Upper lobe of left lung (tissue), 6 donors: ENCODE data around the gene MCF2L. TPM values are rescaled to one million over a fixed set of nuclear protein-coding genes. Genes with fewer than 3 reads are reported as not detected.

Source experiments
- ATAC-seq, 2 donors: fragments of 200-7000 bp; cut with Tn5 transposase; one replicate each; pipeline ENCODE4 v1.9.1; 2022; ENCODE audit warnings: mild to moderate bottlenecking in 2 of 2, moderate library complexity in 2 of 2; ENCODE audit not compliant: low FRiP score in 2 of 2
- DNase-seq, 2 donors: peaks; one replicate each; pipeline ENCODE4 v3.0.0-alpha.2; 2019 to 2020
- H3K27ac ChIP-seq, 4 donors: fragments of 200-600 bp; sonication (generic); one replicate each; pipeline ENCODE4 v1.5.1; 2016 to 2019
- H3K27me3 ChIP-seq, 4 donors: fragments of 200-600 bp; sonication (generic); one replicate each; pipeline ENCODE4 v1.5.1; 2017 to 2019
- H3K36me3 ChIP-seq, 4 donors: fragments of 200-600 bp; sonication (generic); one replicate each; pipeline ENCODE4 v1.5.1; 2016 to 2019
- H3K4me1 ChIP-seq, 4 donors: fragments of 200-600 bp; sonication (generic); one replicate each; pipeline ENCODE4 v1.5.1; 2018 to 2019
- H3K4me3 ChIP-seq, 4 donors: fragments of 200-600 bp; sonication (generic); one replicate each; pipeline ENCODE4 v1.5.1; 2017 to 2019; ENCODE audit warnings: mild to moderate bottlenecking in 2 of 4, moderate library complexity in 1 of 4
- H3K9me3 ChIP-seq, 4 donors: fragments of 200-600 bp; sonication (generic); one replicate each; pipeline ENCODE4 v1.5.1; 2018 to 2019
- CTCF ChIP-seq, 6 experiments: fragments of 450-650 bp in 4 of 6; fragments of 200-600 bp in 2 of 6; sonication (generic) in 2 of 6; IDR thresholded peaks; one replicate each; pipeline ENCODE4 v1.5.1; 2016 to 2019; ENCODE audit warnings: antibody characterized with exemption in 6 of 6
- EP300 ChIP-seq, 4 donors: sonication (generic); formaldehyde crosslinking; IDR thresholded peaks; one replicate each; pipeline ENCODE4 v1.5.1; 2017; ENCODE audit warnings: antibody characterized with exemption in 4 of 4, control low read depth in 2 of 4
- POLR2A ChIP-seq, 4 donors: fragments of 450-650 bp; IDR thresholded peaks; one replicate each; pipeline ENCODE4 v1.5.1; 2016 to 2017; ENCODE audit warnings: antibody characterized with exemption in 4 of 4, mild to moderate bottlenecking in 2 of 4
- POLR2AphosphoS5 ChIP-seq, 2 donors: sonication (generic); formaldehyde crosslinking; IDR thresholded peaks; one replicate each; pipeline ENCODE4 v1.5.1; 2017; ENCODE audit warnings: antibody characterized with exemption in 2 of 2
- WGBS, 2 donors: methylation state at CpG; one replicate each; pipeline ENCODE4 v1.1.5; 2017 to 2018; 5-methylcytosine and 5-hydroxymethylcytosine counted together
- total RNA-seq, 6 donors: library from RNA; depleted of rRNA in 4 of 6; stranded (reverse); fragments of >200 nt in 4 of 6; gene quantifications; one replicate each; pipeline versions ENCODE4 v1.1.0 to v1.2.1, GENCODE V29; 2016 to 2021
- donor health status: DM: no; HTN: no; CAD: no; lungs with moderate emphysema.
- donor health status: DM: no; HTN: yes; CAD: no; lungs with severe emphysema.

MCF2L gene
- total RNA-seq, 6 donors from 2014 or later = 14.3 to 99.5 (median 53.1) TPM

DNA sequence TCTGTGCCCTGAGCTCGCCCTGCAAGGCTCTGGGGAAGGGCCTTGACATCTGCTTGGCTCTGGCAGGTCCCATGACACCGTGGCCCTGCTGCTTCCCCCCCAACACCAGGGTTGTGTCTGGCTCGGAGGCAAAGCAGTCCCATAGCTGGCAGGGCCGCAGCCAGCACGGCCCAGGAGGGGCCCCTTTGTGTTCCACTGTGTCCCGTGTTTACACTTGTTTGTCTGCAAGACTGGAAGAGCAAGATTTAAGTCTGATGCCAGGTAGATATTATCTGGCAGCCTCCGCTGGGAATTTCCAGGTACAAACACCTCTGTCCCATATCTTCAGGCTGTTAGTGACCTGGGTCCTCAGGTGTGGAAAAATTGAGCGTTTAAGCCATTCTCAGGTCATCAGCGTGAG is 44.3 kb downstream of the MCF2L start:
- peak in 1 of 2 donors; percentile 74 for DNase-seq
- H3K4me3 ChIP-seq = no peak overlapping the region
- ATAC-seq = no peak
- 77 to 78% methylated on average over 7 to 9 of the region's 9 CpGs for WGBS, 2 donors
- H3K9me3 ChIP-seq = no peaks in the 10 kb centered on the region
- H3K27me3 ChIP-seq = no peaks in the 10 kb centered on the region
- H3K36me3 ChIP-seq = peaks cover 0 to 42% (median 10%) of the 10 kb centered on the region in 4 donors
- peaks cover 3 to 7% (median 6%) of the 10 kb centered on the region in 4 donors for H3K4me1 ChIP-seq
- H3K27ac ChIP-seq = no peak overlapping the region
- TF ChIP-seq EP300 (IDR thresholded peaks at IDR 0.05) (no peak), CTCF (IDR thresholded peaks at IDR 0.05) (no peak), POLR2AphosphoS5 (IDR thresholded peaks at IDR 0.05) (no peak), POLR2A (IDR thresholded peaks at IDR 0.05) (no peak)

GRCh38 chr13:113013878-113014751 is 45.1 kb downstream of the MCF2L start:
- Histone ChIP-seq H3K27ac (no peak overlapping the region), H3K4me3 (no peak overlapping the region)
- DNase-seq = peak in 1 of 2 donors; percentile 69

GRCh38 chr13:113014752-113015745 is 46.0 kb downstream of the MCF2L start:
- Histone ChIP-seq H3K4me3 (no peak overlapping the region), H3K27ac (no peak overlapping the region), H3K36me3 (peaks cover 0 to 44% (median 10%) of the 10 kb centered on the region in 4 donors), H3K9me3 (no peaks in the 10 kb centered on the region), H3K4me1 (peaks cover 1 to 3% (median 3%) of the 10 kb centered on the region in 4 donors), H3K27me3 (no peaks in the 10 kb centered on the region)
- 89 to 91% methylated on average over 6 to 27 of the region's 31 CpGs for WGBS, 2 donors
- DNase-seq = peak in 1 of 2 donors; percentile 75
- no peak for ATAC-seq
- TF ChIP-seq CTCF (IDR thresholded peaks at IDR 0.05) (no peak), EP300 (IDR thresholded peaks at IDR 0.05) (no peak), POLR2AphosphoS5 (IDR thresholded peaks at IDR 0.05) (no peak), POLR2A (IDR thresholded peaks at IDR 0.05) (no peak)

More at GRCh38 chr13:113013878-113014751, 45.1 kb downstream of the MCF2L start:
- peaks cover 0 to 43% (median 10%) of the 10 kb centered on the region in 4 donors for H3K36me3 ChIP-seq
- H3K27me3 ChIP-seq = no peaks in the 10 kb centered on the region
- H3K4me1 ChIP-seq = peaks cover 3 to 7% (median 6%) of the 10 kb centered on the region in 4 donors
- 83% methylated on average over 16 to 25 of the region's 25 CpGs for WGBS, 2 donors
- H3K9me3 ChIP-seq = no peaks in the 10 kb centered on the region
- no peak for TF ChIP-seq POLR2A (IDR thresholded peaks at IDR 0.05)
- TF ChIP-seq EP300 (IDR thresholded peaks at IDR 0.05) = no peak
- no peak for TF ChIP-seq CTCF (IDR thresholded peaks at IDR 0.05)
- TF ChIP-seq POLR2AphosphoS5 (IDR thresholded peaks at IDR 0.05) = no peak
- no peak for ATAC-seq

GRCh38 chr13:113015826-113016525 is 47.0 kb downstream of the MCF2L start:
- ATAC-seq (no peak), DNase-seq (peak in 1 of 2 donors; percentile 65)
- H3K4me1 ChIP-seq = no peaks in the 10 kb centered on the region
- no peaks in the 10 kb centered on the region for H3K27me3 ChIP-seq
- TF ChIP-seq EP300 (IDR thresholded peaks at IDR 0.05) = no peak
- TF ChIP-seq CTCF (IDR thresholded peaks at IDR 0.05) = no peak
- TF ChIP-seq POLR2AphosphoS5 (IDR thresholded peaks at IDR 0.05) = no peak
- no peak for TF ChIP-seq POLR2A (IDR thresholded peaks at IDR 0.05)
- H3K4me3 ChIP-seq = no peak overlapping the region
- H3K27ac ChIP-seq = no peak overlapping the region
- WGBS, 2 donors = 78 to 85% methylated on average over 14 to 22 of the region's 22 CpGs
- H3K9me3 ChIP-seq = no peaks in the 10 kb centered on the region
- H3K36me3 ChIP-seq = peaks cover 0 to 42% (median 10%) of the 10 kb centered on the region in 4 donors
